Measurements from ENCODE around the gene SRF. TPM values are rescaled to one million over a fixed set of nuclear protein-coding genes. Genes with fewer than 3 reads are reported as not detected.

Gene SRF
- total RNA-seq, 2 donors from 2014 or later: 59.4 to 116 TPM

DNA sequence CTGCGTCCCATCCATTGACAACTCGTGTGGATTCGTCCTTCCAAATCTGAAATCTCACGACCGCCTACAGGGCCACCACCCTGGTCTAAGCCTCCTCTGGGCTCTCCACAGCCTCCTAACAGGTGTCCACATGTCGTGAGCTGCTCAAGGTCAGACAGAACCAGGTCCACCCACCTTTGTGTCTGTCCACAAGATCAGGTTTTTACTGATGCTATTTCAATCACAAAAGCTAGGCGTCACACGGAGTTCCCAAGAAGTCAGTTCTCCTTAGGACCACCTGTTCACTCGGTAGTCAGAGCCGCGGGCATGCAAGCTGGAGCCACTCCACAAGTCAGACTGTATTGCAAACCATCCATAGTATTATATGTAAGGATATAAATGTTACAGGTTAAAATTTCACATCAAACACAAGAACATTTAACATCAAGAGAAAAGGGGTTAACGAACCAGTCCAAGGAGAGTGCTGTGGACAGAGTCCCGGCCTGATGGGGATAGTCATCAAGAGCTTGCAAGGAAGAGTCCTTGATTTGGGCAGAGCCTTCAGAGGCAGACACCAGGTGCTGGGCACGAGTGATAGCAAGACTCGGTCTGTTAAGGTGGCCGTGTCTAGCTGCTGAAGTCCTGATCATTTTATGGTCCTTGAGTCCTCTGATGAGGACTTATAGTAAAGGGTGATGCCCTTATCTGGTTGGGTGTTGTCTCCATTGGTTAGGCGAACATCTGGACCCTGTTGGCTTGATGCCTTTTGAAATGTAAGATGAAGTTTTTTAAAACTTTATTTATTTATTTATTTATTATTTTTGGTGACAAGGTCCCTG, 58.9 kb downstream of the SRF start:
- Histone ChIP-seq H3K4me1 (peaks cover 0 to 6% of the 10 kb centered on the region in 2 donors), H3K27me3 (no peaks in the 10 kb centered on the region), H3K9me3 (no peaks in the 10 kb centered on the region), H3K36me3 (no peaks in the 10 kb centered on the region), H3K4me3 (peak overlapping the region in 1 of 2 donors; percentile 58), H3K27ac (no peak overlapping the region)
- no peak for DNase-seq (ENCODE audit: low spot score)
- TF ChIP-seq, protein P1, sequence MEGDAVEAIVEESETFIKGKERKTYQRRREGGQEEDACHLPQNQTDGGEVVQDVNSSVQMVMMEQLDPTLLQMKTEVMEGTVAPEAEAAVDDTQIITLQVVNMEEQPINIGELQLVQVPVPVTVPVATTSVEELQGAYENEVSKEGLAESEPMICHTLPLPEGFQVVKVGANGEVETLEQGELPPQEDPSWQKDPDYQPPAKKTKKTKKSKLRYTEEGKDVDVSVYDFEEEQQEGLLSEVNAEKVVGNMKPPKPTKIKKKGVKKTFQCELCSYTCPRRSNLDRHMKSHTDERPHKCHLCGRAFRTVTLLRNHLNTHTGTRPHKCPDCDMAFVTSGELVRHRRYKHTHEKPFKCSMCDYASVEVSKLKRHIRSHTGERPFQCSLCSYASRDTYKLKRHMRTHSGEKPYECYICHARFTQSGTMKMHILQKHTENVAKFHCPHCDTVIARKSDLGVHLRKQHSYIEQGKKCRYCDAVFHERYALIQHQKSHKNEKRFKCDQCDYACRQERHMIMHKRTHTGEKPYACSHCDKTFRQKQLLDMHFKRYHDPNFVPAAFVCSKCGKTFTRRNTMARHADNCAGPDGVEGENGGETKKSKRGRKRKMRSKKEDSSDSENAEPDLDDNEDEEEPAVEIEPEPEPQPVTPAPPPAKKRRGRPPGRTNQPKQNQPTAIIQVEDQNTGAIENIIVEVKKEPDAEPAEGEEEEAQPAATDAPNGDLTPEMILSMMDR (IDR thresholded peaks at IDR 0.05): no peak

DNA sequence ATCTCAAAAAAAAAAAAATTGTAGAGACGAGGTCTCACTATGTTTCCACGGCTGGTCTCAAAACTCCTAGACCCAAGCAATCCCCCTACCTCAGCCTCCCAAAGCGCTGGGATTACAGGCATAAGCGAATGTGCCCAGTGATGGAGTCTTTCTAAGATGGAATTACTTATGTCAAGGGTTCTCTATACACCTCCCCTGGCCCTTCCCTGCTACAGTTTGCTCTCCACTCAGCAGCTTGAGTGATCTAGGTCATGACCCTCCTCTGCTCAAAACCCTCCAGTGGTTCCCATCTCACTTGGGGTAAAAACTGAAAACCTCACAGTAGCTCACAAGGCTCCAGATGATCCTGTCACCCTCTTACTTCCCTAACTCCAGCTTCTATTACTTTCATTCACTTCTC, 60.0 kb downstream of the SRF start:
- TF ChIP-seq, protein P1 (IDR thresholded peaks at IDR 0.05): no peak

More for the DNA sequence above, 60.0 kb downstream of the SRF start:
- H3K9me3 ChIP-seq: no peaks in the 10 kb centered on the region
- no peaks in the 10 kb centered on the region for H3K27me3 ChIP-seq
- peaks cover 0 to 6% of the 10 kb centered on the region in 2 donors for H3K4me1 ChIP-seq
- H3K27ac ChIP-seq: no peak overlapping the region
- H3K36me3 ChIP-seq: no peaks in the 10 kb centered on the region
- no peak for DNase-seq (ENCODE audit: low spot score)
- H3K4me3 ChIP-seq: no peak overlapping the region

Other genes starting within 250 kb of the SRF start
- 10 to 100 TPM; 22.0 to 26.5 TPM for gene CNPY3, start 241.8 kb upstream of the SRF start, total RNA-seq
- gene GNMT, start 210.5 kb upstream of the SRF start, total RNA-seq: 1 to 10 TPM; 3.3 to 4.1 TPM
- 10 to 100 TPM; 11.7 to 16.7 TPM for gene PEX6, start 192.1 kb upstream of the SRF start, total RNA-seq
- 10 to 100 TPM; 32.8 to 41.1 TPM for gene PPP2R5D, start 186.7 kb upstream of the SRF start, total RNA-seq
- 10 to 100 TPM; 29.6 to 50.3 TPM for gene MEA1, start 157.3 kb upstream of the SRF start, total RNA-seq
- 100 to 1,000 TPM; 122 to 153 TPM for gene KLHDC3, start 157.0 kb upstream of the SRF start, total RNA-seq
- gene RRP36, start 149.6 kb upstream of the SRF start, total RNA-seq: 10 to 100 TPM; 29.0 to 40.6 TPM
- 1 to 10 TPM; 6.5 to 9.0 TPM for gene CUL7, start 117.4 kb upstream of the SRF start, total RNA-seq
- gene MRPL2, start 111.8 kb upstream of the SRF start, total RNA-seq: 10 to 100 TPM; 37.0 to 41.0 TPM
- 10 to 100 TPM; 22.5 to 46.5 TPM for gene KLC4, start 111.6 kb upstream of the SRF start, total RNA-seq
- gene PTK7, start 95.0 kb upstream of the SRF start, total RNA-seq: 10 to 100 TPM in 1 of 2 donors, 1 to 10 TPM in 1; 4.5 to 12.7 TPM
- 10 to 100 TPM; 11.0 to 16.8 TPM for gene CUL9, start 10.9 kb downstream of the SRF start, total RNA-seq
- gene DNPH1, start 58.2 kb downstream of the SRF start, total RNA-seq: 10 to 100 TPM; 38.4 to 63.9 TPM
- gene TTBK1, start 72.2 kb downstream of the SRF start, total RNA-seq: under 1 TPM; 0.12 to 0.15 TPM
- gene SLC22A7, start 127.0 kb downstream of the SRF start, total RNA-seq: not detected
- 1 to 10 TPM in 1 of 2 donors, not detected in 1; 1.5 TPM for gene CRIP3, start 137.6 kb downstream of the SRF start, total RNA-seq
- 10 to 100 TPM; 10.1 to 11.3 TPM for gene ZNF318, start 198.4 kb downstream of the SRF start, total RNA-seq

Data from right atrium auricular region (tissue), 2 donors.